ENCODE results near the gene CPOX.
"Not testable (repeated sequence)": the region's sequence is repeated elsewhere in the genome, so short reads cannot be mapped to it uniquely, and the experiment has no call there.

Gene CPOX

DNA sequence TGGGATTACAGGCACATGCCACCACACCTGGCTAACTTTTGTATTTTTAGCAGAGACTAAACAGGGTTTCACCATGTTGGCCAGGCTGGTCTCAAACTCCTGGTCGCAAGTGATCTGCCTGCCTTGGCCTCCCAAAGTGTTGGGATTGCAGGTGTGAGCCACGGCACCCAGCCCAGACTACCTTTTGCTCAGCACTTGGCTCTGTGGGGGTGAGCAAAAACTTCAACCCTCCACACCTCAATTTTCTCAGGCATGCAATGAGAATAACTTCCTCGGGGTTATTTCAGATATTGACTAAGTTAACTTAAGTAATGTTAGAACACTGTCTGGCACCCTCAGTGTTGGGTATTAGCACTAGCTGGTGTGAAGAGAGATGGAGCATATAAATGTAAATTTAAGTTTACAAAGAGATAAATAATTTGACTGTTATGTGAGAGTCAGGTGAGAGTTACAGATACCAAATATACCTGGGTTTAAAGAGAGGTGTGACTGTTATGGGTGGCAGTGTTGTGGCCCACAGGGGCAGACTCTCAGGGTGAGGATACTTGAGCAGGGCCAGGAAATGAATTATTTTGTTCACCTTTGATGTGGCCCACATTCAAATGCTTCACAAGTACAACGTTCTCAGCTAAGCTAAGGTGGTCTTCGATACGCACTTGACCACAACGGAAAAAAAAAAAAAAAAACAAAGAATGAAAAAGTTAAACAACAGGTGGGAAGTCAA lies 29.0 kb downstream of the CPOX start:
- DNase-seq (ENCODE audit: low read depth in 1 of 2, low spot score in 1 of 2), result no peak

- no peak for DNase-seq (ENCODE audit: low read depth in 1 of 2, low spot score in 1 of 2)
These were observed 29.6 kb downstream of the CPOX start for GRCh38 chr3:98563661-98564281.

DNA sequence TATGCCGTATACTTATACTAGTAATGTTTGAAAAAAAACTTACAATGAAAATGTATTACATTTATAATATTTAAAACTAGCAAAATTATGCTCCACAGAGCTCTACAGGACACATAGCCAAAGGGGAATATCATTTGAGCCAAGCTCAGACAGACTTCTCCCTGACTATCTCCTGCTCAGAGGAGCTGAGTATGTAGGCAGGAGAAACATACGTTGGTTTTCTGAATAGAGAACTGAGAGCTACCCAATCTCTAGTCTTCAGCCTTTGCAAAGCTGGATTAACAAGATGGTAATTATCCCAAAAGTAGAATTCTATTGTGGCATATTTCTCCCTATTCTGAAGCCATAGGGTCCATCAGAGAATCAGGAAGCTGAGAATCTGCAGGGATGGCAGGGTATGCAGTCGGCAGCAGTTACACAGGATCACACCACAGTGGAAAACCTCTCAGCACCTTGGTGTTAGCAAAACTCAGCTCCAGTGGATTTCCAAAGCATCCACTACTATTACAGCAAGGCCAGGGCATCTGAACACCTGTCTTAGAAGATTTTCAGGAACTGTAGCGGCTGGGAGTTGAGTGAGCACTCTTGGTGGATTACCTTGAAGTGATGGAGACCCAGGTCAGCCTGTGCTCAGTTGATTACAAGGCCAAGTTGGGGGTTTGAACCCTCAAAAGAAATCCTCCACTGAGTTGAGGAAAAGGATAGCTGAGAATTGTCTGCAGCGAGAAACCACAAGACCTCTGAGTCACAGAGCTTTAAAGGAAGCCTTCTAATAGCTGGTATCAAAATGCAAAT lies 31.5 kb downstream of the CPOX start:
- no peak for DNase-seq (ENCODE audit: low read depth in 1 of 2, low spot score in 1 of 2)

DNA sequence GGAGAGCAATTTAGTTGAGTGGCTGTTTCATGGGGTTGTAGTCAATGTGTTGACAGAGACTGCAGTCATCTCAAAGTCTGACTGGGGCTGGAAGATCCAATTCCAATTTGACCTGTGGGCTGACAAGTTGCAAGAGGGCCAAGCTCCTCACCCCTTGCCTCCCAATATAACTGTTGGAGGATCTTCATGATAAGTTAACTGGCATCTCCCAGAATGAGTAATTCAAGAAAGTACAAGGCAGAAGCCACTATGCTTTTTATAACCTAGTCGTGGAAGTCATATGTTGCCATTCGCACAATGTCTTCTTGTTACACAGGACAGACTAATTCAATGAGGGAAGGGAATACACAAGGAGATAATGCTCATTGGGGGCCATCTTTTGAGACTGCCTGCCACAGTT lies 32.5 kb downstream of the CPOX start:
- DNase-seq (ENCODE audit: low read depth in 1 of 2, low spot score in 1 of 2), result no peak

DNA sequence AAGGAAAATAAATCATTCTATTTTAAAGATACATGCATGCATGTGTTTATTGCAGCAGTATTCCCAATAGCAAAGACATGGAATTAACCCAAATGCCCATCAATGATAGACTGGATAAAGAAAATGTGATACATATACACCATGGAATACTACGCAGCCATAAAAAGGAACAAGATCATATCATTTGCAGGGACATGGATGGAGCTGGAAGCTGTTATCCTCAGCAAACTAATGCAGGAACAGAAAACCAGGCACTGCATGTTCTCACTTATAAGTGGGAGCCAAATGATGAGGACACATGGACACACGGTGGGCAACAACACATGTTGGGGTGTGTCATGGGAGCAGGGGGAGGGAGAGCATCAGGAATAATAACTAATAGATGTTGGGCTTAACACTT lies 33.6 kb downstream of the CPOX start:
- not testable (repeated sequence) for DNase-seq (ENCODE audit: low read depth in 1 of 2, low spot score in 1 of 2)

DNA sequence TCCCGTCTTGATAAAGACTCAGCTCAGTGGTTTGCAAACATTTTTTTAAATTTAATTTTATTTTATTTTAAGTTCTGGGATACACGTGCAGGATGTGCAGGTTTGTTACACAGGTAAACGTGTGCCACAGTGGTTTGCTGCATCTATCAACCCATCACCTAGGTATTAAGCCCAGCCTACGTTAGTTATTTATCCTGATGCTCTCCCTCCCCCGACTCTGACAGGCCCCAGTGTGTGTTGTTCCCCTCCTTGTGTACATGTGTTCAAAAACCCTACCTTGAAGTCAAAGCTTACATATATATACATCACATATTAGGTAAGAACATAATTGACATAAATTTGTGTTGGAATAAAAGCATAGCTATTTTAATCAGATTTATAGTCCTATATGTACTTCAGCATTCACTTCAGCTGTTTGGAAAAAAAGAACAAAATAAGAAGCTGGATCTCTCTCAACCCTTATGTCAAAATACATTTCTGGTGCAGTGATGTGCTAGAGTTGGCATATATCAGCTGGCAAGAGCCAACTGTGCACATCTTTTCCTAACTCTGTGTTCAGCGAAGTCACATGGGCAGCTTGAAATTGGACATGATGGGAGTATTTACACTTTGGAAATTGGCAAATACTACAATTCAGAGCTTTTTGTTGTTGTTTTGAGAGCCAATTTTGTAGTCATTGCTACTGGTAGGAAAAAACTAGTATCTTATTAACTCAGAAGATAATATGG lies 35.1 kb downstream of the CPOX start:
- DNase-seq (ENCODE audit: low read depth in 1 of 2, low spot score in 1 of 2), result no peak

GRCh38 chr3:98557324-98558010 lies 35.9 kb downstream of the CPOX start:
- no peak for DNase-seq (ENCODE audit: low read depth in 1 of 2, low spot score in 1 of 2)

GRCh38 chr3:98556164-98557130 lies 37.0 kb downstream of the CPOX start:
- DNase-seq (ENCODE audit: low read depth in 1 of 2, low spot score in 1 of 2), result peak; percentile 36 to 42

GRCh38 chr3:98555025-98555379 lies 38.4 kb downstream of the CPOX start:
- no peak for DNase-seq (ENCODE audit: low read depth in 1 of 2, low spot score in 1 of 2)

DNA sequence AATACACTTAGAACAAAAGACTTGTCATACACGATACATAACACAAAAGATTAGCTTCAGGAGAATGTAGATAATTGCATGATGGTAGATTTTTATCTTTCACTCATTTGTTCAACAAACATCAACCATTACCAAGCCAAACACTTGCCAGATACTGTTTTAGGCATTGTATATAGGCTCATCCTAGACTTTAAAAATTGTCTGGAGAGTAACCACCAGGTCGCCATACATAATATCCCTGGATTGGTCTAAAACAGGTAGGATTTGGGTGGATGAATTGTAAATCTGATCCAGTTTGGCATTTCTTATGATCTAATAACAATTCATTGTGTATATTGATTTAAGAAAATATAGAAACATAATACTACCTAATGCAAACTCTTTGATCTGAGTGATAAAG lies 38.8 kb downstream of the CPOX start:
- DNase-seq (ENCODE audit: low read depth in 1 of 2, low spot score in 1 of 2), result no peak

GRCh38 chr3:98553753-98554152 lies 39.7 kb downstream of the CPOX start:
- DNase-seq (ENCODE audit: low read depth in 1 of 2, low spot score in 1 of 2), result no peak

DNA sequence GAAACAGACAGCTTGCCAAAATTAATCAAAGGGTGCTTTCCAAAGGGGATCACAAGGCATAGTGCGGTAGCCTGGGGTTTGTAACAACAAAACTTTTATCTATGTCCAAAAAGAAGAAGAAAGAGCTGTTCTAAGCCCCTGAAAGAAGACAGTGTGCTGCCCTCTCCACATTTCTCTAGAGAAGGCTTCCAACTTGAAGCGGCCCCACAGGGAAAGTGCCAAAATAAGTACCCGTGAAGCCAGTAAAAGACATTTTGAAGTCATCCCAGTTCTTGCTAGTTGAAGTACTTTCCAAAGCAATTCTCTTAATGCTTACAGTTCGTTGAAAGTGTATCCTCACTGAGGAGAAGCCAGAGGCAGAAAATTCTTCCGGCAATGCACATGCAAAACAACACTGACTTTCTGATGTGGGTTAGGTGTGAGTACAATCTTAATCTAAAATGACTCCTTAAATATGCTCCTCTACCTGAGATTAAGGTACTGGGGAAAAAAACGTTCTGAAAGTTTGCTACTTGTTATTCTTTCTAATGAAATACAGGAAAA lies 40.3 kb downstream of the CPOX start:
- DNase-seq (ENCODE audit: low read depth in 1 of 2, low spot score in 1 of 2), result no peak

DNA sequence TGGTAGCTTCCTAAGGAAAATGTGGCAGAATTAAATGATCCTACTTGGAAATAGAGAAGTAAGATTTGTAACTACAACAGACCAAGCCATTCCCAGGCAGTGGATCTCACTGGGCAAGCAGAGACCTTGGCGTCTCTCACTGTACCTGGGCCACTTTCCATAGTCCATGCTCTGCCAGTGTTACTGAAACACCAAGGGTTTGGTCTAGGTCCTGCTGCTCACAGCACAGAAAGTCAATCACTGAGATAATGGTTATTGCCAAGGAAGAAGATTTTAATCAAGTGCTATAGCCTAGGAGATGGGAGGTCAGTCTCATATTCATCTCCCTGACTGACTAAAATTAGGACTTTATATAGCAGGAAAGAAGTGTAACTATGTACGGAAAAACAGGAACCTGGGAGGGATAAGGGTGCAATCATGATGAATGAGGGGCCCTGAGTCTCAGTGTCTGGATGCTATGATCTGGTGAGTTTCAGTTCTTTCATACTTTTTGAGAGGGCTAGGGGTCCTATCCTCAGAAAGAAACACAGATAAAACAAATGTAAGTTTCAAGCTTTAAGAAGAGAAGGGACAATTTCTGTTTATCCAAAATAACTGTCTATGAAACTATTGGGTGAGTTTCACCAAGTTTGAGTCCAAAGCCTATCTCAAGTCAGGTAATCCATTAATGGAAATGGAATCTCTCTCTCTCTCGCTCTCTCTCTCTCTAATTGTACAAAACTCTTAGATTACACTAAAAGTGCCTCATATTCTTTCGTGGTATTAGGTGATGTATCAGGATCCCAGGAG lies 41.0 kb downstream of the CPOX start:
- DNase-seq (ENCODE audit: low read depth in 1 of 2, low spot score in 1 of 2), result no peak

DNA sequence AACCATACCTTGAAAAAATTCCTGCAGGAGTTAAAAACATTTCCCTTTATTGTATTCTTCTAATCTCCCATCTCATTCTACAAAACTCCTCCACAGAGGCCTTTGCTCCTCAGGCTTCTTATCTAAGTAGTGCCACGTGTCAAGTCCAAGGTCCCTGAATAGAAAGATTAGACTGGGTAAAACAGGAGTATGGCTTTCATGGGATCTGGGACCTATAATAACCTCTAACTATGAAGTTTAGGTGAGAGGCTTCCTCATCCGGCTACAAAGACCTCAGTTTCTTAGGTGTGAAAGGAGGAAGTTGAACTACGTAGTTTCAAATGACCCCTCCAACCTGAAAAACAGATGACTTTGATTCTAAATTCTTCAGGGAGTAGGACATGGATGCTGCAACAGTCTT lies 41.7 kb downstream of the CPOX start:
- DNase-seq (ENCODE audit: low read depth in 1 of 2, low spot score in 1 of 2), result no peak

DNA sequence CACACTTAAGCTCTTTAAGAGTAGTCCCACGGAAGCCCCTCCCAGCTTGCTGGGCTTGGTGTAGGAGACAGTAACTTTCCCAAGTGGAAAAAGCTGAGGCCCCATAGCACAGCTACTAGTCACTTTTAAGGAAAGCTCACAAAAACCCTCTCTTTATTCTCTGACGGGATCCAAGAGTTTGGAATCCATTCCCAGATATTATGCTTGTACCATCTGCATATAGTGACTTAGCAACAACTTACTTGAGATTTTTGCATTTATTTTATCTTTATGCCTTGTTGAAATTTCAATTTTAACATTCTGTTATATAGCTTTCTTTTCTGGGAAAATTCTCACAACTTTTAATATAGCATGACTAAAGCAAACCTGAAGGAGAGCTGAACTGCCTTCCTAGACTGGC lies 42.2 kb downstream of the CPOX start:
- DNase-seq (ENCODE audit: low read depth in 1 of 2, low spot score in 1 of 2), result no peak

DNA sequence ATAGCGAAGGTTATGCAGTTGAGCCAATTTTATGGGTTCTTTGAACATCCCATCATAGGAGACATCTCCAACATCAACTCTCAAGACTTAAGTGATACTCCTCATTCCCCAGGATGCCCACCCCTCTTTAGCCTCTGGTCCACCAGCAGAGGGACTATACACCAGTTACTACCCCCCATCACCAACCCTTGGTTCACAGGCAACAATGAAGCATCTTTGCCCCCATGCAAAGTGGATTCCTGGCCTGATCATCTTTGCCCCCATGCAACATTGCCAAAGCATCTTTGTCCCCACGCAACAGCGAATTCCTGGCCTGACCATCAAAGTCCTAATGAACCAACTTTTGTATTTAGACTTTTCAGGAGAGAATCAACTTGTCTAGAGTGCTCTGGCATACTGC lies 42.6 kb downstream of the CPOX start:
- no peak for DNase-seq (ENCODE audit: low read depth in 1 of 2, low spot score in 1 of 2)

DNA sequence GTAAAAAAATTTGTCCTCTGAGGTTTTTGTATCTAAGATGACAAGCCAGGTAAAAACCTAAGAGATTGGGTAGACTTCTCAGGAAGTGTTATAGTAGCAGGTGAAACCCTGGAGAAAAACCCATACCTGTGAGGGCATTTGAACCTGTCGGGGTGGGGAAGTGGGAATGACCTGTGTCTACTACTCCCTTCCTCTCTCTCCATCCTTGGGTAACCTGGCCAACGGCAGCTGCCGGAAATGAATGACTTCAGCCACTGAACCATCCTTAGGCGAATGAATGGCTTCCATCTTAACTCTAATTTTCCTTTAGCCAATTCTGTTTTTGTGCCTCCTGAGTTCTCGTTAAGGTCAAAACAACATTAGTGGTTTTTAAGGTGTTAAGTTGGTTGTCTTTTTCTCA lies 44.9 kb downstream of the CPOX start:
- DNase-seq (ENCODE audit: low read depth in 1 of 2, low spot score in 1 of 2), result no peak

DNA sequence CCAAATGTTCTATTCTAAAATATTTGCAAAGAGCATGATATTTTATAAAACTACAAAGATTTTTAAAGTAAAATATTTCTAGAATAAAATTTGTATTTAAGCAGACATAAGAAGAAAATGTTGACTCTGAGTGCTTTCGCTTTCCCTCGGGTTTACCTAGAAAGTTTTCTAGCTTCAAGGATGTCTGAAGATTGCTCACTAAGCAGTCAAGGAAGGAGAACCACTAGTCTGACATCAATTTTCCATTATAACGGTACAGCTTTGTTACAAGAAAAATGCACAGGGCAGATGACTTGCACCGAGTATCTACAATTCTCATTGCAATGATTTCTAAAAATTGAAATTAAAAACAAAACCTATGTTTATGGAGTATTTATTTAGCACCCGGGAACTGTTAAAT lies 47.5 kb downstream of the CPOX start:
- DNase-seq (ENCODE audit: low read depth in 1 of 2, low spot score in 1 of 2), result no peak

- DNase-seq (ENCODE audit: low read depth in 1 of 2, low spot score in 1 of 2), result no peak
These were observed 50.8 kb downstream of the CPOX start for GRCh38 chr3:98542623-98543022.

Data from stimulated activated CD4-positive, alpha-beta T cell treated with anti-CD3 and anti-CD28 coated beads, Interleukin-15, amount 100 ng/mL, for 1 hour (primary cell).